Fibroblast of villous mesenchyme (primary cell): Measurements from ENCODE around the gene INHA. TPM values are rescaled to one million over a fixed set of nuclear protein-coding genes. Genes with fewer than 3 reads are reported as not detected.

ENCODE experiments used
- DNase-seq: peaks from one replicate; pipeline ENCODE4 v3.0.0-alpha.2; 2010; ENCODE audit warnings: low read depth
- H3K4me3 ChIP-seq: 2 replicates; pipeline ENCODE4 v1.5.1; 2011; ENCODE audit warnings: low read depth, mild to moderate bottlenecking, low read length
- CTCF ChIP-seq: IDR thresholded peaks from 2 replicates; pipeline ENCODE4 v1.5.1; 2012; ENCODE audit warnings: low read depth, mild to moderate bottlenecking, low read length; ENCODE audit not compliant: insufficient read depth
- total RNA-seq: library from RNA; depleted of rRNA; stranded (reverse); fragments of >200 nt; gene quantifications from 2 replicates; pipeline ENCODE4 v1.2.3, GENCODE V29; 2012

The INHA gene
- total RNA-seq, 1 donor = 0.43 TPM

- no peak overlapping the region for H3K4me3 ChIP-seq
- no peak for TF ChIP-seq CTCF
- DNase-seq = no peak
Observed at GRCh38 chr2:219612577-219613286, 40.6 kb downstream of the INHA start.

GRCh38 chr2:219613461-219614070 lies 41.5 kb downstream of the INHA start:
- no peak for DNase-seq
- no peak for TF ChIP-seq CTCF
- H3K4me3 ChIP-seq = no peak overlapping the region

- TF ChIP-seq CTCF = no peak
- H3K4me3 ChIP-seq = no peak overlapping the region
- no peak for DNase-seq
Observed at GRCh38 chr2:219614076-219614860, 42.2 kb downstream of the INHA start.

- H3K4me3 ChIP-seq = no peak overlapping the region
- no peak for DNase-seq
- TF ChIP-seq CTCF = no peak
Observed at GRCh38 chr2:219615036-219615435, 42.9 kb downstream of the INHA start.

- no peak overlapping the region for H3K4me3 ChIP-seq
- TF ChIP-seq CTCF = no peak
Observed at GRCh38 chr2:219615894-219616293, 43.8 kb downstream of the INHA start.

GRCh38 chr2:219616550-219616949 lies 44.4 kb downstream of the INHA start:
- no peak for TF ChIP-seq CTCF
- no peak for DNase-seq
- H3K4me3 ChIP-seq = no peak overlapping the region

More at GRCh38 chr2:219615894-219616293, 43.8 kb downstream of the INHA start:
- DNase-seq = no peak
